ENCODE data around the gene GPSM1. TPM values are rescaled to one million over a fixed set of nuclear protein-coding genes. Genes with fewer than 3 reads are reported as not detected.

Gene GPSM1
- total RNA-seq, 1 experiment from 2014 or later, result 26.4 TPM

- Histone ChIP-seq H3K36me3 (ENCODE audit: control insufficient read depth in 1 of 2, insufficient read depth in 2 of 2, low read length in 2 of 2) (no peaks in the 10 kb centered on the region; a peak in 1 of 4 replicates), H3K4me3 (replicated peaks in 1 of 2; ENCODE audit: low read depth in 1 of 2, low read length in 2 of 2) (no peak overlapping the region), H3K4me1 (ENCODE audit: control insufficient read depth in 1 of 2, insufficient read depth in 2 of 2, low read length in 2 of 2) (peaks cover 9 to 22% of the 10 kb centered on the region in 2 experiments; a peak in 3 of 4 replicates), H3K9ac (ENCODE audit: low read length) (no peak overlapping the region), H3K9me3 (ENCODE audit: control insufficient read depth in 1 of 2, insufficient read depth in 1 of 2, low read depth in 1 of 2, low read length in 2 of 2) (no peaks in the 10 kb centered on the region), H4K20me1 (ENCODE audit: insufficient read depth) (no peaks in the 10 kb centered on the region), H3K4me2 (ENCODE audit: low read length) (no peak overlapping the region), H3K9me2 (ENCODE audit: insufficient read depth) (no peaks in the 10 kb centered on the region), H3K27ac (ENCODE audit: low read depth, low read length) (no peak overlapping the region), H3K79me2 (ENCODE audit: insufficient read depth, low read length) (no peaks in the 10 kb centered on the region), H3K27me3 (ENCODE audit: insufficient read depth, low read length) (no peaks in the 10 kb centered on the region), H2AFZ (ENCODE audit: low read depth, low read length, poor library complexity, severe bottlenecking) (no peak overlapping the region)
- BruUV-seq (replicated peaks), result no TSS peak
- ChIA-PET POLR2A (no interaction called here), RAD21 (ENCODE audit: low non-redundant PET in 1 of 2, low total read pairs in 2 of 2, uncharacterized antibody in 2 of 2, unreplicated experiment in 2 of 2) (no interaction called here), CTCF (no interaction called here)
- DNase-seq (ENCODE audit: low read depth, low spot score), result no peak
- ATAC-seq, result no peak
- intact Hi-C loops (cut with micrococcal nuclease), result no loop called here
- TF ChIP-seq EZH2 (IDR thresholded peaks at IDR 0.05) (no peak), RAD21 (IDR thresholded peaks at IDR 0.05; ENCODE audit: low read depth) (no peak), CTCF (IDR thresholded peaks at IDR 0.05 in 2 of 3, conservative IDR thresholded peaks at IDR 0.05 in 1 of 3; ENCODE audit: borderline replicate concordance in 1 of 3, insufficient read depth in 1 of 3, low read depth in 2 of 3, low read length in 2 of 3) (no peak), EGR1 (IDR thresholded peaks at IDR 0.05; ENCODE audit: low read depth) (no peak), JUND (IDR thresholded peaks at IDR 0.05) (no peak), ATF3 (IDR thresholded peaks at IDR 0.05) (no peak), CEBPB (IDR thresholded peaks at IDR 0.05; ENCODE audit: low read depth) (no peak), ZNF274 (IDR thresholded peaks at IDR 0.05; ENCODE audit: low read depth, low read length) (no peak), SP1 (IDR thresholded peaks at IDR 0.05; ENCODE audit: low read depth) (no peak), SIN3A (IDR thresholded peaks at IDR 0.05; ENCODE audit: low read depth) (no peak), SRF (IDR thresholded peaks at IDR 0.05; ENCODE audit: low read depth) (no peak), MAX (IDR thresholded peaks at IDR 0.05) (no peak), POLR2A (IDR thresholded peaks at IDR 0.05; ENCODE audit: borderline replicate concordance, extremely low read depth, insufficient read depth, insufficient read length) (no peak), TCF7L2 (IDR thresholded peaks at IDR 0.05; ENCODE audit: borderline replicate concordance, extremely low read depth, insufficient read depth, insufficient read length) (no peak)
These were observed 25.7 kb downstream of the GPSM1 start for GRCh38 chr9:136353088-136353487.

Data from HCT116 (cell line).